Body of pancreas (tissue), 4 donors: ENCODE data around the gene HEBP2.

Experiments used
- POLR2A ChIP-seq, 3 donors: fragments of 450-650 bp; IDR thresholded peaks; one replicate each; pipeline ENCODE4 v1.6.1; 2016; ENCODE audit warnings: antibody characterized with exemption in 3 of 3, mild to moderate bottlenecking in 2 of 3
- TF ChIP-seq, protein P1 (sequence below), 7 experiments: fragments of 450-650 bp in 4 of 7; fragments of 200-600 bp in 3 of 7; sonication (generic) in 3 of 7; IDR thresholded peaks; one replicate each; pipeline ENCODE4 v1.5.1; 2016 to 2019; ENCODE audit warnings: antibody characterized with exemption in 7 of 7

DNA sequence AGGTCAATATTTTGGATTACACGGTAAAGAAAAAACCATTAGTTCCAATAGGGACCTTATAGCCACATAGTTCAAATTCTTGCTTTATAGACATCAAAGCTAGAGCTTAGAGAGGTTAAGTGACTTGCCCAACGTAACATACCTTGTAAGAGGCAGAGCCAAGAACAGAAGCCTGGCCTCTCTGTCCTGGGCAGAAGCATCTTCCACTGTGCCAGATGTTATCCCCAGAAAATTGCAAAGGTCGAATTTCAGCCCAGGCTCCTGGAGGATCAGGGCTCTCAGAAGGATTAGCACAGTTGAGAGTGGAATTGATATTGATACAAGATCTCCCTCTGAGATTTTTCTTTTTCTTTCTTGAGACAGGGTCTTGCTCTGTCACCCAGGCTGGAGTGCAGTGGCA is 20.2 kb upstream of the HEBP2 start:
- TF ChIP-seq, protein P1, sequence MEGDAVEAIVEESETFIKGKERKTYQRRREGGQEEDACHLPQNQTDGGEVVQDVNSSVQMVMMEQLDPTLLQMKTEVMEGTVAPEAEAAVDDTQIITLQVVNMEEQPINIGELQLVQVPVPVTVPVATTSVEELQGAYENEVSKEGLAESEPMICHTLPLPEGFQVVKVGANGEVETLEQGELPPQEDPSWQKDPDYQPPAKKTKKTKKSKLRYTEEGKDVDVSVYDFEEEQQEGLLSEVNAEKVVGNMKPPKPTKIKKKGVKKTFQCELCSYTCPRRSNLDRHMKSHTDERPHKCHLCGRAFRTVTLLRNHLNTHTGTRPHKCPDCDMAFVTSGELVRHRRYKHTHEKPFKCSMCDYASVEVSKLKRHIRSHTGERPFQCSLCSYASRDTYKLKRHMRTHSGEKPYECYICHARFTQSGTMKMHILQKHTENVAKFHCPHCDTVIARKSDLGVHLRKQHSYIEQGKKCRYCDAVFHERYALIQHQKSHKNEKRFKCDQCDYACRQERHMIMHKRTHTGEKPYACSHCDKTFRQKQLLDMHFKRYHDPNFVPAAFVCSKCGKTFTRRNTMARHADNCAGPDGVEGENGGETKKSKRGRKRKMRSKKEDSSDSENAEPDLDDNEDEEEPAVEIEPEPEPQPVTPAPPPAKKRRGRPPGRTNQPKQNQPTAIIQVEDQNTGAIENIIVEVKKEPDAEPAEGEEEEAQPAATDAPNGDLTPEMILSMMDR (IDR thresholded peaks at IDR 0.05) = no peak
- TF ChIP-seq POLR2A (IDR thresholded peaks at IDR 0.05) = no peak
